A549 (cell line): ENCODE data around the gene TECRL. TPM values are rescaled to one million over a fixed set of nuclear protein-coding genes. Genes with fewer than 3 reads are reported as not detected.

ENCODE experiments used
- ATAC-seq, 2 experiments: fragments of 200-7000 bp in 1 of 2; fragments of >200 bp in 1 of 2; cut with Nextera tagmentation in 1 of 2; cut with Tn5 transposase in 1 of 2; 3 replicates each; pipeline versions ENCODE4 v1.8.0 to v1.9.1; 2018 to 2020; ENCODE audit warnings: mild to moderate bottlenecking in 1 of 2, moderate library complexity in 1 of 2
- CTCF ChIA-PET: fragments of 300-600 bp; sonication (Branson Sonifier 250); formaldehyde crosslinking; extraction: SDS; loops from one replicate; lab custom pipeline; 2021; ENCODE audit warnings: antibody characterized with exemption, inconsistent platforms; lab: Yijun Ruan, JAX
- POLR2A ChIA-PET: fragments of 350-600 bp; formaldehyde crosslinking; extraction: SDS; loops from one replicate; lab custom pipeline; 2021; ENCODE audit warnings: antibody characterized with exemption, inconsistent platforms; lab: Yijun Ruan, JAX
- DNase-seq, 2 experiments: peaks; one replicate each; pipeline versions ENCODE4 v3.0.0 to v3.0.0-alpha.2; 2011 to 2016; ENCODE audit warnings: low read depth in 1 of 2, low spot score in 1 of 2
- FAIRE-seq: peaks from 2 replicates; lab custom pipeline; 2011; peaks lifted over from hg19 to GRCh38; lab: Jason Lieb, UNC
- H3K27ac ChIP-seq, 2 experiments: fragments of >200 bp; sonication (Bioruptor Twin); formaldehyde crosslinking; 3 replicates each; pipeline ENCODE4 v1.5.1; 2016 to 2017
- H3K4me1 ChIP-seq: fragments of >200 bp; sonication (Bioruptor Twin); formaldehyde crosslinking; 3 replicates; pipeline ENCODE4 v1.6.1; 2016
- H3K4me2 ChIP-seq: fragments of >200 bp; sonication (Bioruptor Twin); formaldehyde crosslinking; 3 replicates; pipeline ENCODE4 v1.6.1; 2016
- H3K4me3 ChIP-seq: fragments of >200 bp; sonication (Bioruptor Twin); formaldehyde crosslinking; 3 replicates; pipeline ENCODE4 v1.5.1; 2016
- H3K9me3 ChIP-seq: fragments of >200 bp; sonication (Bioruptor Twin); formaldehyde crosslinking; 3 replicates; pipeline ENCODE4 v1.6.1; 2016
- CBX2 ChIP-seq: fragments of 200-600 bp; sonication (generic); IDR thresholded peaks from 2 replicates; pipeline ENCODE4 v1.6.1; 2016; ENCODE audit warnings: low read depth, mild to moderate bottlenecking, borderline replicate concordance
- CBX8 ChIP-seq: fragments of 200-600 bp; sonication (generic); IDR thresholded peaks from 2 replicates; pipeline ENCODE4 v1.6.1; 2016
- CTCF ChIP-seq: fragments of >200 bp; sonication (Bioruptor Twin); formaldehyde crosslinking; IDR thresholded peaks from 3 replicates; pipeline ENCODE4 v1.5.1; 2016
- E2F6 ChIP-seq: IDR thresholded peaks from 2 replicates; pipeline ENCODE4 v1.6.1; 2012; ENCODE audit warnings: low read depth, borderline replicate concordance
- EHF ChIP-seq: fragments of 250-450 bp; sonication (Bioruptor Pico); IDR thresholded peaks from 2 replicates; pipeline ENCODE4 v1.5.0; 2020; ENCODE audit warnings: mild to moderate bottlenecking
- EP300 ChIP-seq, 2 experiments: fragments of >200 bp; sonication (Bioruptor Twin); formaldehyde crosslinking; IDR thresholded peaks; 2 replicates in 1 of 2; 3 replicates in 1 of 2; pipeline ENCODE4 v1.6.1; 2016 to 2017
- JUN ChIP-seq, 2 experiments: fragments of >200 bp; sonication (Bioruptor Twin); formaldehyde crosslinking; IDR thresholded peaks; 2 replicates in 1 of 2; 3 replicates in 1 of 2; pipeline ENCODE4 v1.6.1; 2016 to 2017
- NFE2L2 ChIP-seq: fragments of 150-350 bp; conservative IDR thresholded peaks from 2 replicates; pipeline ENCODE4 v1.6.1; 2014; ENCODE audit warnings: low read length
- RARB ChIP-seq: fragments of 250-450 bp; sonication (Bioruptor Pico); IDR thresholded peaks from 2 replicates; pipeline ENCODE4 v1.8.0; 2021; ENCODE audit warnings: mild to moderate bottlenecking, moderate library complexity
- RCOR1 ChIP-seq: fragments of 150-350 bp; IDR thresholded peaks from 2 replicates; pipeline ENCODE4 v1.6.1; 2014; ENCODE audit warnings: antibody characterized with exemption, low read length, low read depth
- RFX5 ChIP-seq: fragments of 450-650 bp; IDR thresholded peaks from 2 replicates; pipeline ENCODE4 v1.7.1; 2014; ENCODE audit warnings: antibody characterized with exemption, mild to moderate bottlenecking, moderate library complexity
- TP53 ChIP-seq: fragments of 250-450 bp; sonication (Bioruptor Pico); IDR thresholded peaks from 2 replicates; pipeline ENCODE4 v1.5.0; 2021; ENCODE audit warnings: mild to moderate bottlenecking, moderate library complexity
- USF2 ChIP-seq: fragments of 450-650 bp; IDR thresholded peaks from 2 replicates; pipeline ENCODE4 v1.6.1; 2014; ENCODE audit warnings: antibody characterized with exemption
- WGBS: methylation state at CpG from one replicate; pipeline ENCODE4 v1.1.6; 2017; ENCODE audit errors: missing lambda C conversion rate; 5-methylcytosine and 5-hydroxymethylcytosine counted together
- polyA minus RNA-seq: library from RNA; depleted of rRNA, polyadenylated mRNA; stranded (reverse); fragments of >200 nt; gene quantifications from 2 replicates; pipeline ENCODE4 v1.2.3, GENCODE V29; 2011; rRNA and poly(A)+ RNA removed
- polyA plus RNA-seq, 4 experiments: library from polyadenylated mRNA; depleted of rRNA in 3 of 4; stranded (reverse); fragments of >200 nt; fragmentation: RNase III in 1 of 4; extraction: RNeasy Plus Mini Kit Qiagen cat#74134 plus additional on column Dnase treatment in 1 of 4; gene quantifications; 2 replicates in 3 of 4; 3 replicates in 1 of 4; pipeline ENCODE4 v1.2.3, GENCODE V29; 2011 to 2017
- TF ChIP-seq, protein P1 (sequence below): fragments of >200 bp; sonication (Bioruptor Twin); formaldehyde crosslinking; IDR thresholded peaks from 2 replicates; pipeline ENCODE4 v1.6.1; 2016

The TECRL gene, protein sequence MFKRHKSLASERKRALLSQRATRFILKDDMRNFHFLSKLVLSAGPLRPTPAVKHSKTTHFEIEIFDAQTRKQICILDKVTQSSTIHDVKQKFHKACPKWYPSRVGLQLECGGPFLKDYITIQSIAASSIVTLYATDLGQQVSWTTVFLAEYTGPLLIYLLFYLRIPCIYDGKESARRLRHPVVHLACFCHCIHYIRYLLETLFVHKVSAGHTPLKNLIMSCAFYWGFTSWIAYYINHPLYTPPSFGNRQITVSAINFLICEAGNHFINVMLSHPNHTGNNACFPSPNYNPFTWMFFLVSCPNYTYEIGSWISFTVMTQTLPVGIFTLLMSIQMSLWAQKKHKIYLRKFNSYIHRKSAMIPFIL
- not detected in 2 replicates for polyA plus RNA-seq (2011; rRNA removed)
- polyA plus RNA-seq (2012; cell fraction: cytosol; rRNA removed): not detected in 2 replicates
- not detected in 2 replicates for polyA plus RNA-seq (2012; cell fraction: nucleus; rRNA removed)
- not detected in 3 replicates for polyA plus RNA-seq (2017; fragmentation: RNase III; extraction: RNeasy Plus Mini Kit Qiagen cat#74134 plus additional on column Dnase treatment)
- polyA minus RNA-seq: not detected in 2 replicates

DNA sequence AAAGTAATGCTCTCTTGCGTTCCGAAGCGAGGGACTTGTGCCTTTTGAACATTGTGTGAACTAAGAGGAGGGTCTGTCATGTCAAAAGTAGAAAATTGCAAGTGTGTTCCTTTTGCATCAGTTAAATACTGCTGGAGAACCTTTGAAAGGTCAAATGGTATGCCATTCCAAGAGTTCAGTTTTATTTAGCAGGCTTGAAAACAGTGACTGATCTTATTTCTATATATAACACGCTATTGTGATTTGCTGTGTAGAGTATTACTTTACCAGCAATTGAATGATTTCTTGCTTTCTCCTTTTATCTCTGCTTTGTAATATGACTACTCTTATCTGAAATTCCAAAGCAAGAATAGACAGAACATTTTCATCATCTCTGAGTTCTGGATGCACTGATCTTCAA is at the start of gene TECRL:
Gene TECRL (minus strand): TSS at position 151 of the 400 bp plus-strand sequence. CDS start 99 bp downstream, at position 52.
- CTCF ChIA-PET: no interaction called here
- no peak for FAIRE-seq
- TF ChIP-seq E2F6 (no peak), TP53 (CRISPR knock-in tag) (no peak), RFX5 (no peak), NFE2L2 (no peak)

GRCh38 chr4:64432674-64433073 is 23.4 kb upstream of the TECRL start:
- no peak for TF ChIP-seq EHF (CRISPR knock-in tag)
- TF ChIP-seq CBX8: no peak
- TF ChIP-seq CTCF: no peak
- no peak for TF ChIP-seq RARB (CRISPR knock-in tag)
- TF ChIP-seq NFE2L2: no peak
- no peaks in the 10 kb centered on the region for H3K4me1 ChIP-seq
- ChIA-PET POLR2A (no interaction called here), CTCF (no interaction called here)
- ATAC-seq (no peak), DNase-seq (no peak), FAIRE-seq (no peak)
- no peaks in the 10 kb centered on the region for H3K9me3 ChIP-seq
- no peak overlapping the region for H3K4me3 ChIP-seq
- WGBS: 56% methylated on average over 7 of the region's 10 CpGs
- H3K4me2 ChIP-seq: no peak overlapping the region
- H3K27ac ChIP-seq: no peak overlapping the region

More for the DNA sequence above, at the start of gene TECRL:
- Histone ChIP-seq H3K9me3 (no peaks in the 10 kb centered on the region), H3K27ac (no peak within 1 kb of the TSS), H3K4me2 (no peak within 1 kb of the TSS), H3K4me1 (no peaks in the 10 kb centered on the region), H3K4me3 (no peak within 1 kb of the TSS)
- DNase-seq (no peak), ATAC-seq (no peak)
- POLR2A ChIA-PET: no interaction called here
- WGBS: 54% methylated on average over 4 of the region's 4 CpGs

- Histone ChIP-seq H3K27ac (no peak overlapping the region), H3K4me3 (no peak overlapping the region), H3K9me3 (no peaks in the 10 kb centered on the region), H3K4me2 (no peak overlapping the region), H3K4me1 (no peaks in the 10 kb centered on the region)
- ATAC-seq (no peak), FAIRE-seq (no peak), DNase-seq (no peak)
- ChIA-PET CTCF (no interaction called here), POLR2A (no interaction called here)
- 10% methylated on average over 2 of the region's 6 CpGs for WGBS
- no peak for TF ChIP-seq RCOR1
- TF ChIP-seq, protein P1, sequence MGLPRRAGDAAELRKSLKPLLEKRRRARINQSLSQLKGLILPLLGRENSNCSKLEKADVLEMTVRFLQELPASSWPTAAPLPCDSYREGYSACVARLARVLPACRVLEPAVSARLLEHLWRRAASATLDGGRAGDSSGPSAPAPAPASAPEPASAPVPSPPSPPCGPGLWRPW: no peak
- no peak for TF ChIP-seq JUN (IDR thresholded peaks at IDR 0.05)
- no peak for TF ChIP-seq EP300 (IDR thresholded peaks at IDR 0.05)
Observed at GRCh38 chr4:64430933-64431332, 21.7 kb upstream of the TECRL start.

GRCh38 chr4:64417974-64418373 is 8.7 kb upstream of the TECRL start:
- H3K4me1 ChIP-seq: no peaks in the 10 kb centered on the region
- ATAC-seq (no peak), DNase-seq (no peak), FAIRE-seq (no peak)
- H3K27ac ChIP-seq: no peak overlapping the region
- CTCF ChIA-PET: no interaction called here
- POLR2A ChIA-PET: no interaction called here
- H3K9me3 ChIP-seq: no peaks in the 10 kb centered on the region
- no peak for TF ChIP-seq USF2
- TF ChIP-seq CBX2: no peak
- no peak overlapping the region for H3K4me2 ChIP-seq
- H3K4me3 ChIP-seq: no peak overlapping the region
- 0% methylated on average over 1 of the region's 1 CpG for WGBS
